CD4-positive, alpha-beta T cell treated with Interleukin-15 for 4 hours (primary cell): ENCODE measurements around the gene TMEM150A.
"Not testable (repeated sequence)": the region's sequence is repeated elsewhere in the genome, so short reads cannot be mapped to it uniquely, and the experiment has no call there.

Experiments used
- DNase-seq: peaks from one replicate; pipeline ENCODE4 v3.0.0-alpha.2; 2020; ENCODE audit warnings: low spot score

Gene TMEM150A

DNA sequence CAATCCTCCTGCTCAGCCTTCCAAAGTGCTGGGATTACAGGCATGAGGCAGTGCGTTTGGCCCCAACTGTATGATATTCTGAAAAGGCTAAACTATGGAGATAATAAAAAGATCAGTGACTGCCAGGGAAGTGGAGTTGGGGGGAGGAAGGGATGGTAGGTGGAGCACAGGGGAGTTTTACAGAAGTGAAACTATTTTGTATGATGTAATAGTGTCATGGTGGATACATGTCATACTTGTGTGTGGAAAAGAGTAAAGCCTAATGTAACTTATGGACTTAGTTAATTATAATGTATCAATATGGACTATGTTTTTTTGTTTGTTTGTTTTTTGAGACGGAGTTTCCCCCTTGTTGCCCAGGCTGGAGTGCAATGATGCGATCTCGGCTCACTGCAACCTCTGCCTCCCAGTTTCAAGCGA, 38.3 kb downstream of the TMEM150A start:
- no peak for DNase-seq

DNA sequence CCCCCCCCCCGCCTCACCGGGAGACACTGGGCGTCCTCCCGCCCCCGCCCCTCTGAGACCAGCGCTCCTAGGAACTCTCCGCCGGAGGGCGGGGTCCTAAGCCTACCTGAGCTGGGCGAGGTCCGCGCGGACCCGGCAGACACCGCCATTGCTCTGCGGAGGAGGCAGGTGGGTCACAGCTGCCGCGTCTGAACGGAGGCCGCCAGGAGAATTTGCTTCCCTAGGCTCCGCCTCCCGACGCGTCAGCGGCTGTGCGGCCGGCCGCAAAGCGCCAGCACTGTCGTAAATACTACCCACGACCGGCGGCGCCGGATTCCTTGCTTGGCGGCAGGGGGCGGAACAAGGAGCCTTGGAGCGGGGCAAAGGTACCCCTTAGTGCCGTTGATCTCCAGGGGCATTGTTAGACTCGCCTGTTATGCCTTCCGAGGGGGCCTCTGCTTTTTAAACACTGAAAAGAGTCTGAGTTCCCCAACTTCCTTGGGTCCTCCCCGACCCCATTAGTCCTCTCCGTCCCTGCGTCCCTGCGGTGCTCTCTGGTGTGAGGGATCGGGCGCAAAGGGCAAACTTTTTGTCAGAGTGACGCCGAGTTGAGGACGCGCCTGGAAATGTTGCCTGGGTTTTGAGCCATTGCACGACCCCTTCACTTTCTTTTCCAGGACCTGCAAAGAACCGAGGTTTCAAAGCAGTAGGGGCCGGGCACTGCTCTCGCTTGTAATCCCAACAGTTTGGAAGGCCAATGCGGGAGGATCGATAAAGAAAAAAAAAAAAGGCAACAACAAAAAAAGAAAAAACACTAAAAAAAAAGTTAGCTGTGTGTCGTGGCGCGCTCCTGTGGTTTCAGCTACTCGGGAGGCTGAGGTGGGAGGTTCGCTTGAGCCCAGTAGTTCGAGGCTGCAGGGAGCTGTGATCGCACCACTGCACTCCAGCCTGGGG, 41.0 kb downstream of the TMEM150A start, which contains the start of gene GGCX:
Gene GGCX (minus strand): TSS at position 214 of the 933 bp plus-strand sequence. CDS start 65 bp downstream, at position 149.
- peak; percentile 95 for DNase-seq

DNA sequence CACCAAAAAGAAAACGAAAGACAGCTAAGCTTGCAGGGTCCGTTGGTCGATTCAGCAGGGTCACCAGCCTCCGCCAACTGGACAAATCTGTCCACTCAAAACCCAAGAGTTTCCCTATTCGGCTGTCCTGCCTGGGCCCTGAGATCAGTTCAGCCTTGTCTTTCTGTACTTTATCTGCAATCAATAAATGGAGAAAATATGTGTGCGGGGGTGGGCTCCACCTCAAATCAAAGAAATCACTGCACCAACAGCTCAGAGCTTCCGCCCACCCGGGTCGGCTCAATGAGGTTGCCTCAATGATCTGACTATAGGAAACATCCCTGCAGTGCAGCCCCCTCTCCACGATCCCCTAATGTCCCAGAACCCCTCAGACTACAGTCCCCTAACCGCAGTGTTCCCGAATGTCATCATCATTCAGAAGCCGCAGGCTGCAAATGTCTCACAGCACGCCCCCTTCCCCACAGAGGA, 41.7 kb downstream of the TMEM150A start:
- DNase-seq = no peak

DNA sequence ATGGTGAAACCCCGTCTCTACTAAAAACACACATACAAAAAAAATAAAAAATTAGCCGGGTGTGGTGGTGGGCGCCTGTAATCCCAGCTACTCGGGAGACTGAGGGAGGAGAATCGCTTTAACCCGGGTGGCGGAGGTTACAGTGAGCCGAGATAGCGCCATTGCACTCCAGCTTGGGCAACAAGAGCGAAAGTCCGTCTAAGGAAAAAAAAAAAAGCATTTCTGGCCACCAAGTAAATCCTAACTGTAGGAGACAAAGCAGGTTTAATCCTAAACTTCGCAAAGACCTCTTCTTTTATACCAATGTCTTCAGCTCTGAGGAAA, 42.1 kb downstream of the TMEM150A start:
- not testable (repeated sequence) for DNase-seq

GRCh38 chr2:85558160-85558559, 44.3 kb downstream of the TMEM150A start:
- no peak for DNase-seq

DNA sequence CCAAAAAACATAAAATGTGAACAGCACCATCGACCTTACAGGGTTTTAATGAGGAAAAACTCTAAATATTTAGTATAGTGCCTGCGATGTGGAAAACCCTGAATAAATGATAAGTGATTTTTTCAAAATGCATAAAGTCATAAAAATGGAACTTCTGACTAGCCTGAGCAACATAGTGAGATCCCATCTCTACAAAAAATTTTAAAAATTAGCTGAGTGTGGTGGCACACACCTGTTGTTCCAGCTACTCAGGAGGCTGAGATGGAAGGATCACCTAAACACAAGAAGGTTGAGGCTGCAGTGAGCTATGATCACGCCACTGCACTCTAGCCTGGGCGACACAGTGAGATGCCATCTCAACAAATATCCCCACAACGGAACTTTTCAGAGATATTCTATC, 45.4 kb downstream of the TMEM150A start:
- no peak for DNase-seq

DNA sequence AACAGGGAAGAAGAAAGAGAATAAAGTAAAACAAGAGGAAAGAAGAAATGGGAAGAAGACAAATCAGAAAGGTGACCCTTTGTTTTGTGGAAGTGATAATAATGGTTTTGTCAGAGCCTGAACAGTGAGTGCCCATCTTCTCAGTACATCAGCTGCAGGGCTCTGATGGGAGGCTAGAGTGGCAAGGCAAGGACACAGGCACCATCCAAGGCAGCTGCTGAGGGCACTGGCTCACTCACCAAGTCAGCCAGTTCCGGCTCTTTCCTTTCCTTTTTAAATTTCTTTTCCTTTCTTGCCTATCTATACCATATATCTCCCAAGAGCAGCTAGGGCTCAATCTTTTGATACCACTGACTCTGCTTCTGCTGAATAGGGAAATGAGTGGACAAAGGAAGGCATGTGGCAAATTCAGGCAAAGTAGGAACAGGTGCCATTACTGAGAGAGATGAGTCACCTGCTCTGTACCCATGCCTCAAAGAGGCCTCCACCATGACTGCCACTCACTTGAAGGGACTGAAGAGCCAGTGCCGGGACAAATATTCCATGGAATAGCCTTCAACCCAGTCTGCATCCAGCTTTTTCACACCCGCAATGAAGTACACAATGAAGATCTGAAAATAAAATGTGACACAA, 47.4 kb downstream of the TMEM150A start:
- DNase-seq = no peak

- DNase-seq = no peak
Observed at GRCh38 chr2:85553184-85553583, 49.3 kb downstream of the TMEM150A start.

- DNase-seq = peak; percentile 92
Observed at GRCh38 chr2:85551698-85552678, 50.5 kb downstream of the TMEM150A start.

DNA sequence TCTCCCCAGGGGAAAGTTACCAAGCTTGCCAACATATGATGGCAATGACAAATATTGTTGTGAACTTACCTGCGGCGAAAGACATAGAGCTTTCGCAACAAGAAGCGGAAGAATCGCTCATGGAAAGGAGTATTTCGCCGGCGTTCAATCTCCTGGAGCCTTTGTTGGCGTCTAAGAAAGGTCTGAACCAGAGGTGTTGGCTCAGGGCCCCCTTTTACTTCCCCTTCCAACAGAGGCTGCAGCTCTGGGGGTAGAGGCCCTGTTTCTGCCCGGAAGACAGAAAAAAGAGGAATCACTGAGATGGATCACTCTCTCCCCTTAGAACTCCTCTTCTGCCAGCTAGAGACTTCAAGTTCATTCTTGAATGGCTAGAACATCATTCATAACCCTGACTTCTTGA, 52.0 kb downstream of the TMEM150A start:
- DNase-seq = no peak

GRCh38 chr2:85549826-85550225, 52.7 kb downstream of the TMEM150A start:
- no peak for DNase-seq

GRCh38 chr2:85549095-85549494, 53.4 kb downstream of the TMEM150A start:
- no peak for DNase-seq

DNA sequence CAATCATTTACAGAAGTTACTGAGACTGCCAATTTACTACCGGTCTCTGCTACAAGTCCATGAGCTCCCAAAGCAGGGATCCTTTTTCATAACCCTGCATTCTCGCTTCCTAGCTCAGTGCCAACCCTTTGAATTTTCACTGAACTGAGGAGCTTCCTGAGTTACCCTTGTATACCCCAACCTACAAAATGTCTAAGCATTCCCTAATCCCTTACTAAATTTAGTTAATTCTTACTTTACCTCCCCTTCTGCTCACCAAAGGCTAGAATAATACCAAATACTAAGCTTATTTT, 53.9 kb downstream of the TMEM150A start:
- DNase-seq = no peak
